OCI-LY7 (cell line): ENCODE measurements around the gene PRKG1. TPM values are rescaled to one million over a fixed set of nuclear protein-coding genes. Genes with fewer than 3 reads are reported as not detected.

ENCODE experiments used
- BruUV-seq: library from RNA; stranded (reverse); fragments of 400-500 nt; replicated peaks from 2 replicates; lab custom pipeline; 2021; lab: Mats Ljungman, UMichigan
- CTCF ChIA-PET: fragments of 300-600 bp; sonication (Branson Sonifier 250); formaldehyde crosslinking; loops from one replicate; lab custom pipeline; 2022; ENCODE audit warnings: antibody characterized with exemption; ENCODE audit not compliant: unreplicated experiment; lab: Charles Lee
- POLR2A ChIA-PET: fragments of 300-600 bp; sonication (Branson Sonifier 250); formaldehyde crosslinking; loops from one replicate; lab custom pipeline; 2022; ENCODE audit warnings: antibody characterized with exemption; lab: Charles Lee
- DNase-seq: peaks from one replicate; pipeline ENCODE4 v3.0.0-alpha.2; 2015; ENCODE audit warnings: low spot score
- H2AFZ ChIP-seq: fragments of 200-600 bp; sonication (generic), shearing (Covaris generic); 2 replicates; pipeline ENCODE4 v1.6.1; 2014; ENCODE audit warnings: mild to moderate bottlenecking, antibody characterized with exemption, low read length, moderate library complexity
- H3K27ac ChIP-seq: fragments of 200-600 bp; sonication (generic); 2 replicates; pipeline ENCODE4 v1.5.1; 2014; ENCODE audit warnings: mixed run types, low read depth, mild to moderate bottlenecking, moderate library complexity, low read length, inconsistent platforms; ENCODE audit not compliant: poor library complexity, severe bottlenecking
- H3K36me3 ChIP-seq: fragments of 200-600 bp; sonication (generic); 2 replicates; pipeline ENCODE4 v1.6.1; 2014; ENCODE audit warnings: mild to moderate bottlenecking, antibody characterized with exemption, low read length, moderate library complexity, mixed read lengths; ENCODE audit not compliant: insufficient read depth
- H3K4me1 ChIP-seq: fragments of 200-600 bp; sonication (generic); 2 replicates; pipeline ENCODE4 v1.5.1; 2014; ENCODE audit warnings: mild to moderate bottlenecking, low read length; ENCODE audit not compliant: insufficient read depth, poor library complexity, severe bottlenecking
- H3K4me2 ChIP-seq: fragments of 200-600 bp; sonication (generic); 2 replicates; pipeline ENCODE4 v1.6.1; 2014; ENCODE audit warnings: mild to moderate bottlenecking, low read length
- H3K4me3 ChIP-seq: fragments of 200-600 bp; sonication (generic); 2 replicates; pipeline ENCODE4 v1.5.1; 2014; ENCODE audit warnings: mild to moderate bottlenecking, low read depth, low read length; ENCODE audit not compliant: poor library complexity, severe bottlenecking
- H3K79me2 ChIP-seq: fragments of 200-600 bp; sonication (generic); 2 replicates; pipeline ENCODE4 v1.6.1; 2016; ENCODE audit warnings: low read depth, mild to moderate bottlenecking, low read length, moderate library complexity, mixed read lengths; ENCODE audit not compliant: insufficient read depth
- H3K9me2 ChIP-seq: fragments of 200-600 bp; sonication (generic); 2 replicates; pipeline ENCODE4 v1.6.1; 2016; ENCODE audit warnings: mild to moderate bottlenecking, low read length, mixed read lengths; ENCODE audit not compliant: insufficient read depth
- H3K9me3 ChIP-seq: fragments of 200-600 bp; sonication (generic); 2 replicates; pipeline ENCODE4 v1.6.1; 2014; ENCODE audit warnings: mild to moderate bottlenecking, mixed run types, low read length, mixed read lengths
- H4K20me1 ChIP-seq: fragments of 200-600 bp; sonication (generic); 2 replicates; pipeline ENCODE4 v1.6.1; 2014; ENCODE audit warnings: mild to moderate bottlenecking, antibody characterized with exemption, low read length, moderate library complexity, mixed read lengths; ENCODE audit not compliant: insufficient read depth
- CTCF ChIP-seq: fragments of 200-600 bp; sonication (generic); conservative IDR thresholded peaks from 2 replicates; pipeline ENCODE4 v1.5.1; 2014; ENCODE audit warnings: mild to moderate bottlenecking, antibody characterized with exemption, low read length, moderate library complexity, mixed read lengths
- EZH2phosphoT487 ChIP-seq: fragments of 200-600 bp; sonication (generic); IDR thresholded peaks from 2 replicates; pipeline ENCODE4 v1.6.1; 2018; ENCODE audit warnings: low read depth, borderline replicate concordance, mild to moderate bottlenecking, mixed run types, antibody characterized with exemption, low read length, moderate library complexity, mixed read lengths
- intact Hi-C: fragments of 100-400 bp; cut with micrococcal nuclease; formaldehyde crosslinking; loops from one replicate; pipeline ENCODE4 v1.10.0; 2022; ENCODE audit not compliant: unreplicated experiment
- total RNA-seq, 2 experiments: library from RNA; depleted of rRNA in 1 of 2; stranded (reverse); fragments of >200 nt in 1 of 2; shearing (Covaris generic) in 1 of 2; gene quantifications; 2 replicates each; pipeline ENCODE4 v1.2.3, GENCODE V29; 2014 to 2022

The PRKG1 gene
- total RNA-seq, 2 experiments from 2014 or later, result not detected

GRCh38 chr10:51377070-51377931 is 303.0 kb downstream of the PRKG1 start:
- Histone ChIP-seq H3K4me3 (no peak overlapping the region), H3K79me2 (no peaks in the 10 kb centered on the region), H3K36me3 (no peaks in the 10 kb centered on the region), H3K9me3 (no peaks in the 10 kb centered on the region), H4K20me1 (no peaks in the 10 kb centered on the region), H3K9me2 (no peaks in the 10 kb centered on the region), H3K4me1 (no peaks in the 10 kb centered on the region), H3K27ac (no peak overlapping the region), H3K4me2 (no peak overlapping the region), H2AFZ (no peak overlapping the region)
- CTCF ChIA-PET, result no interaction called here
- BruUV-seq, result no TSS peak
- intact Hi-C loops, result no loop called here
- DNase-seq, result no peak
- TF ChIP-seq EZH2phosphoT487, result no peak
- no peak for TF ChIP-seq CTCF
- POLR2A ChIA-PET, result interaction anchor here (0.9 kb wide), 1 partner anchor 13 kb away, joined by 3 read pairs; no protein-coding TSS in a partner anchor

- H3K79me2 ChIP-seq, result no peaks in the 10 kb centered on the region
- H3K9me2 ChIP-seq, result no peaks in the 10 kb centered on the region
- no peaks in the 10 kb centered on the region for H3K36me3 ChIP-seq
- intact Hi-C loops, result no loop called here
- H3K27ac ChIP-seq, result no peak overlapping the region
- no peak overlapping the region for H2AFZ ChIP-seq
- H3K9me3 ChIP-seq, result no peaks in the 10 kb centered on the region
- DNase-seq, result no peak
- H3K4me2 ChIP-seq, result no peak overlapping the region
- BruUV-seq, result no TSS peak
- no peaks in the 10 kb centered on the region for H4K20me1 ChIP-seq
- POLR2A ChIA-PET, result interaction anchor here (1.4 kb wide), 1 partner anchor 11 kb away, joined by 6 read pairs; no protein-coding TSS in a partner anchor
- no peak overlapping the region for H3K4me3 ChIP-seq
- TF ChIP-seq CTCF, result no peak
- no peak for TF ChIP-seq EZH2phosphoT487
- no peaks in the 10 kb centered on the region for H3K4me1 ChIP-seq
- CTCF ChIA-PET, result no interaction called here
Observed at GRCh38 chr10:51377932-51378599, 303.8 kb downstream of the PRKG1 start.
